ENCODE measurements around the gene PPFIBP2. TPM values are rescaled to one million over a fixed set of nuclear protein-coding genes. Genes with fewer than 3 reads are reported as not detected.

The PPFIBP2 gene
- total and polyA plus RNA-seq, 10 of the 15 experiments (the other 5 are each of a cell fraction or from before 2014, with no cell fraction given) = 17.3 to 56.3 (median 39.2) TPM

- TF ChIP-seq IRF5 (IDR thresholded peaks at IDR 0.05; ENCODE audit: borderline replicate concordance) = no peak
- no peak for TF ChIP-seq CHD2 (IDR thresholded peaks at IDR 0.05; ENCODE audit: borderline replicate concordance, low read depth, low read length)
- TF ChIP-seq PAX8 (IDR thresholded peaks at IDR 0.05) = no peak
- TF ChIP-seq BCL3 (IDR thresholded peaks at IDR 0.05; ENCODE audit: borderline replicate concordance, insufficient read depth, low read depth, low read length, poor library complexity, severe bottlenecking) = no peak
- no peak for TF ChIP-seq E2F8 (IDR thresholded peaks at IDR 0.05; ENCODE audit: low read depth, partially characterized antibody)
- TF ChIP-seq RELB (IDR thresholded peaks at IDR 0.05; ENCODE audit: low read depth) = no peak
- TF ChIP-seq ZNF687 (IDR thresholded peaks at IDR 0.05) = no peak
- no peak for TF ChIP-seq IRF3 (IDR thresholded peaks at IDR 0.05)
Measured at GRCh38 chr11:7569044-7569443, 55.2 kb downstream of the PPFIBP2 start (continued).

All from GM12878 (cell line).